Measurements from ENCODE around the gene CAMK1D.

Gene CAMK1D

DNA sequence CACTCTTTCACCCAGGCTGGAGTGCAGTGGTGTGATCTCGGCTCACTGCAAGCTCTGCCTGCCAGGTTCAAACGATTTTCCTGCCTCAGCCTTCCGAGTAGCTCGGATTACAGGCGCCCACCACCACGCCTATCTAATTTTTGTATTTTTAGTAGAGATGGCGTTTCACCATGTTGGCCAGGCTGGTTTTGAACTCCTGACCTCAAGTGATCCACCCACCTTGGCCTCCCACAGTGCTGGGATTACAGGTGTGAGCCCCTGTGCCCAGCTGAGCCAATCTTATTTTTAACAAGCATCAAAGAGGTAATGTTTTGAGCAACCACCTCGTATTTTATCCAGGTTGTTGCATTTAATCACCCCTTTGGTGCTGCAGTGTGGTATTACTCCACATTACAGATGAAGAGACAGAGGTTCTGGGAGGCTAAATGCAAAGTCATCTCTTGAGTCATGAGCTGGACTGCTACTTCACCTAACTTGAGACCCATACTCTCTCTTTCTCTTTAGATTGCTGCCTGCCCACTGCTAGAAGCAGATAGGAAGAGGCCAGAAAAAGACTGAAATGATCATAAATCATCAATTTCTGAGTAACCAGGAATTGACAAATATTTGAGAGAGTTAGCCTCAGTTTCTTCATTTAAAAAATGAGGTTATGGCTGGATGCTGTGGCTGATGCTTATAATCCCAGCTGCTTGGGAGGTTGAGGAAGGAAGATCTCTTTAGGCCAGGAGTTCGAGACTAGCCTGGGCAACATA, 116.2 kb downstream of the CAMK1D start:
- no peaks in the 10 kb centered on the region for H3K27me3 ChIP-seq (ENCODE audit: control insufficient read depth, low read length)
- no peak overlapping the region for H3K27ac ChIP-seq (ENCODE audit: low read depth, low read length)
- no peaks in the 10 kb centered on the region for H3K36me3 ChIP-seq (ENCODE audit: control insufficient read depth, low read length)
- no peaks in the 10 kb centered on the region for H3K9me3 ChIP-seq (ENCODE audit: control insufficient read depth, insufficient read depth, low read length)
- H3K79me2 ChIP-seq (ENCODE audit: control insufficient read depth, low read length): peaks cover 89% of the 10 kb centered on the region
- no peak overlapping the region for H3K4me3 ChIP-seq (ENCODE audit: low read length)
- no peaks in the 10 kb centered on the region for H3K9me2 ChIP-seq (replicated peaks; ENCODE audit: control insufficient read depth, low read length)
- peaks cover 5% of the 10 kb centered on the region; the same call in 1 of the 2 replicates for H3K4me1 ChIP-seq (ENCODE audit: control insufficient read depth, low read length)
- TF ChIP-seq, protein P1, sequence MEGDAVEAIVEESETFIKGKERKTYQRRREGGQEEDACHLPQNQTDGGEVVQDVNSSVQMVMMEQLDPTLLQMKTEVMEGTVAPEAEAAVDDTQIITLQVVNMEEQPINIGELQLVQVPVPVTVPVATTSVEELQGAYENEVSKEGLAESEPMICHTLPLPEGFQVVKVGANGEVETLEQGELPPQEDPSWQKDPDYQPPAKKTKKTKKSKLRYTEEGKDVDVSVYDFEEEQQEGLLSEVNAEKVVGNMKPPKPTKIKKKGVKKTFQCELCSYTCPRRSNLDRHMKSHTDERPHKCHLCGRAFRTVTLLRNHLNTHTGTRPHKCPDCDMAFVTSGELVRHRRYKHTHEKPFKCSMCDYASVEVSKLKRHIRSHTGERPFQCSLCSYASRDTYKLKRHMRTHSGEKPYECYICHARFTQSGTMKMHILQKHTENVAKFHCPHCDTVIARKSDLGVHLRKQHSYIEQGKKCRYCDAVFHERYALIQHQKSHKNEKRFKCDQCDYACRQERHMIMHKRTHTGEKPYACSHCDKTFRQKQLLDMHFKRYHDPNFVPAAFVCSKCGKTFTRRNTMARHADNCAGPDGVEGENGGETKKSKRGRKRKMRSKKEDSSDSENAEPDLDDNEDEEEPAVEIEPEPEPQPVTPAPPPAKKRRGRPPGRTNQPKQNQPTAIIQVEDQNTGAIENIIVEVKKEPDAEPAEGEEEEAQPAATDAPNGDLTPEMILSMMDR (IDR thresholded peaks at IDR 0.05; ENCODE audit: low read depth, low read length, poor library complexity, severe bottlenecking): no peak
- TF ChIP-seq EZH2phosphoT487 (IDR thresholded peaks at IDR 0.05; ENCODE audit: borderline replicate concordance, low read length): no peak
- no peaks in the 10 kb centered on the region for H3F3A ChIP-seq (ENCODE audit: control insufficient read depth, insufficient read depth)
- no peak overlapping the region for H3K4me2 ChIP-seq (ENCODE audit: low read length)
- H4K20me1 ChIP-seq (ENCODE audit: control insufficient read depth, insufficient read depth, low read depth, low read length): peaks cover 37% of the 10 kb centered on the region; the same call in 1 of the 2 replicates

GRCh38 chr10:12466704-12467305, 117.5 kb downstream of the CAMK1D start:
- TF ChIP-seq, protein P1 (IDR thresholded peaks at IDR 0.05; ENCODE audit: low read depth, low read length, poor library complexity, severe bottlenecking): no peak
- no peak for TF ChIP-seq EZH2phosphoT487 (IDR thresholded peaks at IDR 0.05; ENCODE audit: borderline replicate concordance, low read length)
- Histone ChIP-seq H3K9me3 (ENCODE audit: control insufficient read depth, insufficient read depth, low read length) (no peaks in the 10 kb centered on the region), H3K27me3 (ENCODE audit: control insufficient read depth, low read length) (no peaks in the 10 kb centered on the region), H3K9me2 (replicated peaks; ENCODE audit: control insufficient read depth, low read length) (no peaks in the 10 kb centered on the region), H3K79me2 (ENCODE audit: control insufficient read depth, low read length) (peaks cover 89% of the 10 kb centered on the region), H3F3A (ENCODE audit: control insufficient read depth, insufficient read depth) (no peaks in the 10 kb centered on the region), H3K4me1 (ENCODE audit: control insufficient read depth, low read length) (peaks cover 5% of the 10 kb centered on the region; the same call in 1 of the 2 replicates), H3K27ac (ENCODE audit: low read depth, low read length) (no peak overlapping the region), H4K20me1 (ENCODE audit: control insufficient read depth, insufficient read depth, low read depth, low read length) (peaks cover 38% of the 10 kb centered on the region; the same call in 1 of the 2 replicates), H3K4me3 (ENCODE audit: low read length) (no peak overlapping the region), H3K4me2 (ENCODE audit: low read length) (no peak overlapping the region), H3K36me3 (ENCODE audit: control insufficient read depth, low read length) (no peaks in the 10 kb centered on the region)

- Histone ChIP-seq H3K27ac (ENCODE audit: low read depth, low read length) (no peak overlapping the region), H3K4me2 (ENCODE audit: low read length) (no peak overlapping the region), H3K9me3 (ENCODE audit: control insufficient read depth, insufficient read depth, low read length) (no peaks in the 10 kb centered on the region), H3K36me3 (ENCODE audit: control insufficient read depth, low read length) (no peaks in the 10 kb centered on the region; the same call in 1 of the 2 replicates), H3K4me1 (ENCODE audit: control insufficient read depth, low read length) (no peaks in the 10 kb centered on the region), H4K20me1 (ENCODE audit: control insufficient read depth, insufficient read depth, low read depth, low read length) (peaks cover 30% of the 10 kb centered on the region; the same call in 1 of the 2 replicates), H3K9me2 (replicated peaks; ENCODE audit: control insufficient read depth, low read length) (no peaks in the 10 kb centered on the region), H3K4me3 (ENCODE audit: low read length) (no peak overlapping the region), H3K27me3 (ENCODE audit: control insufficient read depth, low read length) (no peaks in the 10 kb centered on the region), H3K79me2 (ENCODE audit: control insufficient read depth, low read length) (peaks cover 84% of the 10 kb centered on the region), H3F3A (ENCODE audit: control insufficient read depth, insufficient read depth) (no peaks in the 10 kb centered on the region)
- TF ChIP-seq, protein P1 (IDR thresholded peaks at IDR 0.05; ENCODE audit: low read depth, low read length, poor library complexity, severe bottlenecking): no peak
- no peak for TF ChIP-seq EZH2phosphoT487 (IDR thresholded peaks at IDR 0.05; ENCODE audit: borderline replicate concordance, low read length)
These were observed 120.0 kb downstream of the CAMK1D start for GRCh38 chr10:12469345-12469744.

All from DOHH2 (cell line).